ENCODE measurements around the gene DACT3.
A peak's percentile ranks its signal among the peaks of the same experiment; 100 is the strongest.

DACT3 gene

GRCh38 chr19:46640656-46641055 lies 20.3 kb downstream of the DACT3 start:
- no peak for TF ChIP-seq CTCF (IDR thresholded peaks at IDR 0.05; ENCODE audit: insufficient read depth, low read length, missing control alignments)
- ChIA-PET POLR2A (interaction anchor here (0.7 kb wide), 1 partner anchor 85 kb away, joined by 3 read pairs; no protein-coding TSS in a partner anchor), CTCF (interaction anchor here (1.0 to 1.5 kb wide), 4 partner anchors 14 to 75 kb away, joined by 3 to 4 read pairs (median 4); no protein-coding TSS in a partner anchor)
- H3K4me3 ChIP-seq (ENCODE audit: low read depth, low read length): no peak overlapping the region
- DNase-seq (ENCODE audit: low read depth, low spot score): no peak

DNA sequence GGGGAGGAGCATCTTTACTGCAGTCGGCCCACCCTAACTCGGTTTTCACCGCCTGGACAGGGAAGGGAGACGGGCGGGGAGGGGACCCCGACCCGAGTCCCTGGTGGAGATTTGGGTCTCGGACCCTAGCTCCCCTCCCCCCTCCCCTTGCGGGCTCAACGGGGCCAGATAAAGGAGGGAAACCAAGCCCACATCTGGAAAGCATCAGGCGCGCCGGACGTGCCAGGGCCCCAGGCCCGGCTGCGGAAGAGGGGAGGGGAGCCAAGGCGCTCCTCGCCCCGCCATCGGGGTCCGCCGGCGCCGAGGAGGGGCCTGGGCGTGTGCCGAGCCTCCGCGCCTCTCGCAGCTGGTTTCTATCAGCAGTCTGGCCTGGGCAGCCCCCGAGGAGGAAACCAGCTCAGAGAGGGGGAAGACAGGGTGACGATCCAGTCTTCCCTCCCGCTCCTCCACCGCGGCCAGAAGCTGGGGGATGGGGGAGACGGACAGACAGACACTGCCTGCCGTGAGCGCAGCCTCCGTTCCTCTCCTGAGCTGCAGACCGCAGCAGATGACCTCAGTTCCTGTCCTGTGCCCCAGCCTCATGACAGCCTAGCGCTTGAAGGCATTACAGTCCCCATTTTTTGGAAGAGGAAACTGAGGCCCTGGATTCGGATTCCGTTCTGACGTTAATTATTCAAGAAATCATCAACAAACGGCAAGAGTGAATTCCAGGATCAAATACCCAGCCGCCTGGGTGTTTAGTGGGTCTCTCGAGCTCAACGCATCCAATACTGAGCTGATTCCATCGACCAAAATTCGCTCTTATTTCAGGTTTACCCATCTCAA lies 21.4 kb downstream of the DACT3 start:
- CTCF ChIA-PET: interaction anchor here (0.7 to 1.5 kb wide), 7 partner anchors 13 to 82 kb away, joined by 3 to 4 read pairs (median 3); no protein-coding TSS in a partner anchor
- POLR2A ChIA-PET: interaction anchor here (0.7 kb wide), 1 partner anchor 84 kb away, joined by 3 read pairs; no protein-coding TSS in a partner anchor
- DNase-seq (ENCODE audit: low read depth, low spot score): no peak
- no peak for TF ChIP-seq CTCF (IDR thresholded peaks at IDR 0.05; ENCODE audit: insufficient read depth, low read length, missing control alignments)
- peak overlapping the region; percentile 59 for H3K4me3 ChIP-seq (ENCODE audit: low read depth, low read length)

- no peak for TF ChIP-seq CTCF (IDR thresholded peaks at IDR 0.05; ENCODE audit: insufficient read depth, low read length, missing control alignments)
- POLR2A ChIA-PET: no interaction called here
- CTCF ChIA-PET: interaction anchor here (0.8 to 2.2 kb wide), 7 partner anchors 12 to 60 kb away, joined by 3 to 23 read pairs (median 4); partner anchors contain the start of genes DACT3 and PTGIR
- no peak overlapping the region for H3K4me3 ChIP-seq (ENCODE audit: low read depth, low read length)
- no peak for DNase-seq (ENCODE audit: low read depth, low spot score)
Observed at GRCh38 chr19:46637224-46637623, 23.8 kb downstream of the DACT3 start.

DNA sequence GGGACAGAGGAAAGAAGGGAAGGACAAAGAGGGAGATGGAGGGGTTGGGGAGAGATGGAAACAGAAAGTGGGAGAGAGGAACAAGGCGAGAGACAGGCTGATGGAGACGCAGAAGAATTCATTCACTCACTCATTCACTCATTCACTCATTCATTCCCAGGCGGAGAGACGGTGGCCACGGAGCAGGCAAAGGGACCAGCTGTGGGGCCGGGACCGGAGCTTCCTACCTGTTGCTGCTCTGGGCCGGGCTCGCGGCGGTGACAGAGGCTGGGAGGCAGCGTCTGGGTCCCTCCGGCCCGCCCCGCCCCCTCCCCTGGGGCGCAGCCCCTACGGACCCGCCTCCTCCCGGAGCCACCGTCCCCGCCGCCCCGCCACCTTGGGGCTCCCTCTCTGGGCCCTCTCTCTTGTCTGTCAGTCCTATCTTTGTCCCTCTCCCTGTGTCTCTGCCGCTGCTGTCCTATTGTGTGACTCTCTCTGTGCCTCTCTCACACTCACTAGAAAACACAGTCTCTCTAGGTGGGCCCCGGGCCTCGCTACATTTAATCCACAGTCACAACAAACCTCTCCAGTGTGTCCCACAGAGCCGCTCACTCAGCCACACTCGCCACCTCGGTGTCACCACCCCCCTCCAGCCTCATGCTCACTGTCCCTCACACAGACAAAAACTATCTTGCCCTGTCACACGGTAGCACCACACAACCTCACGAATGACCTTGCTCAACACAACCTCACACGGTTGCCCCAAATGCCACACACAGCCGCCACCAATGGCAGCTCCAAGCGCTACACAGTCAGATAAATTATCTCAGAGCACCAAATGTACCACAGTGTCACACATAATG lies 24.8 kb downstream of the DACT3 start, which contains the start of gene GNG8:
GNG8 (minus strand) TSS at position 283 of the 842 bp plus-strand sequence. CDS start 1,520 bp downstream, outside the sequence.
- POLR2A ChIA-PET: no interaction called here
- CTCF ChIA-PET: interaction anchor here (0.8 to 2.2 kb wide), 5 partner anchors 11 to 31 kb away, joined by 3 to 23 read pairs (median 5); partner anchors contain the start of genes DACT3 and PTGIR
- no peak within 1 kb of the TSS for H3K4me3 ChIP-seq (ENCODE audit: low read depth, low read length)
- TF ChIP-seq CTCF (IDR thresholded peaks at IDR 0.05; ENCODE audit: insufficient read depth, low read length, missing control alignments): no peak
- DNase-seq (ENCODE audit: low read depth, low spot score): no peak

DNA sequence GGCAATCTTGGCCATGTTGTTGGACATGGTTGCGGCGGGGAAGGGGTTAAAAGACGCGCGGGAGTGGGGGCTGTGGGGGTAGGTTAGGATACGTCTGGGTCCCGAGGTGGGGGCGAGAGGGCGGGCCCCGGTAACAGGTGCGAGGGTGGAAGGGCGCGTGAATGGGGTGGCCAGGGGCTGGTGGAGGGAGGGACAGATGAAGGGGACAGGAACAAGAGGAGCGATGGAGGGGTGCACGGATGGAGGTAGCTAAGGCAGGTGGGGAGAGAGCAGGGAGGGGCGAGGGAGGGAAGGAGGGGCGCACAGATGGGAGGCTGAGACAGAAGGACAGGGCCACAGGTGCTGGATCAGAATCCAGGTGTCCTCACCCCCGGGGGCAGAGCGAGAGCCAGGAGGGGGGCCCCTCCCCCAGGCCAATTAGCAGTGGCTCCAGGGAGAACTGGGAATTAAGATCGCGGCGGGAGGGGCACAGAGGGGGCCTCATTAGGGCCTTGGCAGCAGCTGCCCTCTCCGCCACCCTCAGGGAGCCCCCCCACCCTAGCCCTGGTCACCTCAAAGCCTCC lies 26.2 kb downstream of the DACT3 start:
- POLR2A ChIA-PET: no interaction called here
- TF ChIP-seq CTCF (IDR thresholded peaks at IDR 0.05; ENCODE audit: insufficient read depth, low read length, missing control alignments): no peak
- DNase-seq (ENCODE audit: low read depth, low spot score): no peak
- H3K4me3 ChIP-seq (ENCODE audit: low read depth, low read length): peak overlapping the region; percentile 48
- CTCF ChIA-PET: interaction anchor here (8.1 to 8.3 kb wide), 2 partner anchors 22 to 27 kb away, joined by 63 to 94 read pairs; partner anchors contain the start of gene DACT3
